Purkinje cell (primary cell): ENCODE data around the gene RGS16. TPM values are rescaled to one million over a fixed set of nuclear protein-coding genes. Genes with fewer than 3 reads are reported as not detected.

ENCODE experiments used
- polyA plus RNA-seq: library from polyadenylated mRNA; unstranded; fragments of >200 nt; fragmentation: Nextera tagmentation; gene quantifications from 2 replicates; pipeline ENCODE4 v1.2.1, GENCODE V29; 2014

The RGS16 gene, protein sequence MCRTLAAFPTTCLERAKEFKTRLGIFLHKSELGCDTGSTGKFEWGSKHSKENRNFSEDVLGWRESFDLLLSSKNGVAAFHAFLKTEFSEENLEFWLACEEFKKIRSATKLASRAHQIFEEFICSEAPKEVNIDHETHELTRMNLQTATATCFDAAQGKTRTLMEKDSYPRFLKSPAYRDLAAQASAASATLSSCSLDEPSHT
- 102 and 163 TPM in 2 replicates for polyA plus RNA-seq

DNA sequence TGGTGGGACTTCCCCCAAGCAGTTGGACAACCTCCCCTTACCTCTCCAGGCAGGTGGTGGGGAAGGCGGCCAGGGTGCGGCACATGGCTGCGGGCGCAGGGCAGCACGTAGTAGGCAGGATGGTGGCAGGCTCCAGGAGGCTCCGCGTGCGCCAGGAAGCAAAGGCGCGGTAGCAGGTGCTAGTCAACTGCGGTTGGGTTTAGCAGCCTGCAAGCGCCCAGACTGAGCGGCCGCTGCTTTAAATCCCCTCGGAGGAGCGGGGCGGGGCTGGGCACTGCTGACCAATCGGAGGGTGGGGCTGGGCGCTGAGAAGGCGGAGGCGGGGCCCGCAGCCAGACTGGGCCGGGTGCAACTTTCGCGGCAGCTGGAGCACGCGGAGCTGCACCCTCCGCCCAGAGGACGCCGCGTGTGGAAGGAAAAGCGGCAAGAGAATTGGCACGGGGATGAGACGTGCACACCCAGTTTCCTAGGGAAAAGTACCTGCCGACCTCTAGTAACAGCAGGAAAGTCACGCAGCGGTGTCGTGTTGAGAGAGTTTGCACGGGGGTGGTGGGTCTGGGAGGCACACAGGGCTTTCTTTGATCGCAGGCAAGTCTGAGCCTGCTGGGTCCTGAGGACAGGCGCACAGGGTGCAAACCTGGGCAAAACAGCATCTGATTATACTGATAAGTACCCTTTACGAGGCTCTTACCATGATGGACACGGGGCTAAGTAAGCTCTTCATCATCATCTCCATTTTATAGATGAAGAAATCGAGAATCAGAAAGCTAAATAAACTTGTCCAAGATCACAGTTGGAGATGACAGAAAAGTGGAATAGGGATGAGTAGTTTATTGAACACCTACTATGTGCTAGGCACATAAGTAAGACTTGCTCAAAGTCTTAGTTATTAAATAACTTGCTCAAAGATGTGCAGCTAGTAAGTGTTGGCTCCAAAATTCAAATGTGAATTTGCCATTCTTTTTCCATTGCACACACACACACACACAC lies at the start of gene RGS16:
TSS of gene RGS16 (minus strand) at position 215 of the 990 bp plus-strand sequence. CDS start at position 85, 130 bp downstream.

DNA sequence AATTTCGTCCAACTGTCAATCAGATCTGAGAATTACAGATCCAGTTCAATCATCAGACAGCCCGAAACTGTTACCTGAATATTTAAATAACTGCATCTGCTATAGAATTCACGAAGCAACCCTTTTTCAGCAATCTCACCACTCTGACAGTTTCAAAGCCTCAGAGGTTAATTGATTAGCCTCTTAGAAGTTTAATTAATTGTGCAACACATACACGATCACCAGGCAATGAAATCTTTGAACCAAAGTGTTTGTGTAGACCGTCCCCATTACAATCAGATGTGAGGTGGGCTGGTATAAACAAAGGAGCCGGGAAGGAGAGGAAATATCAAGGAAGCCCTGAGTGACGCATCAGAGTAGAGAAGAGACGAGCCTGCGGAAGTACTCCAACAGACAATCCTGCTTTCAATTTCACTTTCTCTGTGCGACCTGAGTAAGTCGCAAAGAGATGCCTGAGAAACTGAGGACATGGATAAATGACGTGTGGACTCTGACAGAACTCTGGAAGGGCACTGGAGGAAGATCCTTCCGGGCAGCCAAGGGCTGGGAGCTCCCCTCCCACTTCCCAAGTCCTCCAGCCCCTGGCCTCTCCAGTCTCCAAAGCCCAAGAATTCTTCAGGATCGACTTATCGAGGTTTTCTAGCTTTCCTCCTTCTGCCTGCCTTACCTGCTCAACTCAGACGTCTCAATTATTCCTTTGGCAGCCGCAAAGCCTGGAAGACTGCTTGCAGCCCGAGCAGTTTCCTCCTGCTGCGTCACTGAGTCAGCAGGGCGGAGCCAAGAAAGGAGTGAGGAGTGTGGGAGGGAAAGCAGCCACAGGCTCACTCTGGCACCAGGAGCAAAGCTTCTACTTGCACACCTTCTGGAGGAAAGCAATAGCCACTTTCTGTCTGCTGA lies 15.4 kb downstream of the RGS16 start, which contains the start of gene RNASEL:
TSS of gene RNASEL (minus strand) at position 757 of the 897 bp plus-strand sequence. CDS start 2,450 bp downstream, outside the sequence.

Other genes starting within 250 kb of the RGS16 start
- 119 and 125 TPM in 2 replicates for gene GLUL, start 212.6 kb downstream of the RGS16 start, polyA plus RNA-seq
- gene TEDDM1, start 203.7 kb downstream of the RGS16 start, polyA plus RNA-seq: not detected in 2 replicates
- gene RGSL1, start 154.2 kb downstream of the RGS16 start, polyA plus RNA-seq: 0.13 TPM in 1 of 2 replicates, not detected in the other
- gene RNASEL, start 15.1 kb downstream of the RGS16 start, polyA plus RNA-seq: 5.5 and 7.1 TPM in 2 replicates
- 253 and 310 TPM in 2 replicates for gene RGS8, start 80.2 kb upstream of the RGS16 start, polyA plus RNA-seq
- 29.6 and 32.6 TPM in 2 replicates for gene NPL, start 185.4 kb upstream of the RGS16 start, polyA plus RNA-seq
- gene DHX9, start 235.0 kb upstream of the RGS16 start, polyA plus RNA-seq: 76.4 and 90.6 TPM in 2 replicates